GM20431 (cell line): ENCODE data around the gene OR4M1.
"Not testable (repeated sequence)": the region's sequence is repeated elsewhere in the genome, so short reads cannot be mapped to it uniquely, and the experiment has no call there.

ENCODE experiments used
- in situ Hi-C: fragments of 300-500 bp; cut with MseI, MboI; formaldehyde crosslinking; loops from one replicate; pipeline ENCODE4 v1.15.0; 2020; ENCODE audit warnings: low sequenced_read_pairs; ENCODE audit not compliant: unreplicated experiment

OR4M1 gene

DNA sequence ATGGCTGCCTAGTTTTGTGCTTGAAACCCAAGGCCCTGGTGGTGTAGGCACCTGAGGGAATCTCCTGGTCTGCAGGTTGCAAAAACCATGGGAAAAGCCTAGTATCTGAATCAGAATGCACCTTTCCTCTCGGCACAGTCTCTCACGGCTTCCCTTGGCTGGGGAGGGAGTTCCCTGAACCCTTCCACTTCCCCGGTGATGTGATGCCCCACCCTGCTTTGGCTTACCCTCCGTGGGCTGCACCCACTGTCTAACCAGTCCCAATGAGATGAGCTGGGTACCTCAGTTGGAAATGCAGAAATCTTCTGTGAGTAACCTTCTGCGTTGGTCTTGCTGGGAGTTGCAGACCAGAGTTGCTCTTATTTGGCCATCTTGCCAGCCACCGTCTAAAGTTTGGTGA, 47.7 kb downstream of the OR4M1 start:
- in situ Hi-C loops, result not testable (repeated sequence)

DNA sequence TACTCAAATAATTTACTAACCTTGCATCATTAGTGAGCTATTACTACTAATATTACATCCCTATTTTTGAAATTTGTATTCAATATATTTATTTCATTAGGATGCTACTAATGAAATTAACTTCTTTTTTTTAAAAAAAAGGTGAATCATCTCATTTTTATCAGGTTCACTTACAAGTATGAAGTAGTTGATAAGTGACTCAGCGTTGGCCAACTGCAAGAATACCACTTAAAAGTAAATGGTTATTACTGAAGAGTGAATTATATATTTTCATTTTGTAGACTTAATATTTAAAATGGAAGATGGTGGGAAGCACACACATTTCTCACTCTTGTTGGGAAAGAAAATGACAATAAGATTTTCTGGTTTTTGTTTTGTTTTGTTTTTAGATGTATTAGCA, 49.9 kb downstream of the OR4M1 start:
- in situ Hi-C loops, result no loop called here

DNA sequence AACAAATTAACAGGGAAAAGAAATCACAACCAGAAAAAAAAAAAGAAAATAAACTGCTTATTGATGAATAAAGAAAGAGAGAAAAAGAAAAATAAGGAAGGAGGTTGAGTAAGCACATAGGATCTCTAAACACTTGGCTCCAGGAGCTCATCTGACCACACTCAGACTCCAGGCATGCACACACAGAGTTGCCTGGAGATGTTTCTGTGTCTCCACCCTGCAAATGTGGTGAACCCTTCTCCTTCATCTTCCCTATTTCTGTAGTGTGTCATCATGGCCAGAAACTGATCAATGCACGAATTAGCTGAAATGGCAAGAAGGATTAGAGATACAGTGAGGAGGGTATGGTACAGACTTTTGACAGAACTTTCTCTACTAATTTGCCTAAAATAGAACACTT, 50.5 kb downstream of the OR4M1 start:
- in situ Hi-C loops, result no loop called here

GRCh38 chr14:19827626-19828244, 54.4 kb downstream of the OR4M1 start:
- in situ Hi-C loops, result not testable (repeated sequence)

- in situ Hi-C loops, result no loop called here
Measured at GRCh38 chr14:19828314-19828713, 55.0 kb downstream of the OR4M1 start.
